Esophagus muscularis mucosa (tissue), 4 donors: ENCODE measurements around the gene NEDD9. TPM values are rescaled to one million over a fixed set of nuclear protein-coding genes. Genes with fewer than 3 reads are reported as not detected.

Experiments used
- DNase-seq: peaks from one replicate; pipeline ENCODE4 v3.0.0-alpha.2; 2017; ENCODE audit errors: extremely low spot score
- H3K27ac ChIP-seq, 4 donors: fragments of 200-600 bp; sonication (generic); replicated peaks in 1 of 4; 1 replicate in 3 of 4; 2 replicates in 1 of 4; pipeline ENCODE4 v1.5.1; 2016 to 2019; ENCODE audit warnings: mild to moderate bottlenecking in 1 of 4
- H3K27me3 ChIP-seq, 4 donors: fragments of 200-600 bp; sonication (generic); one replicate each; pipeline versions ENCODE4 v1.5.1 to v1.6.0; 2016 to 2019
- H3K36me3 ChIP-seq, 4 donors: fragments of 200-600 bp; sonication (generic); one replicate each; pipeline ENCODE4 v1.5.1; 2016 to 2019
- H3K4me1 ChIP-seq, 4 donors: fragments of 200-600 bp; sonication (generic); one replicate each; pipeline ENCODE4 v1.5.1; 2016 to 2019
- H3K4me3 ChIP-seq, 4 donors: fragments of 200-600 bp; sonication (generic); 1 replicate in 2 of 4; 2 replicates in 2 of 4; pipeline ENCODE4 v1.5.1; 2016 to 2019; ENCODE audit warnings: mild to moderate bottlenecking in 4 of 4, moderate library complexity in 1 of 4
- H3K9me3 ChIP-seq, 4 donors: fragments of 200-600 bp; sonication (generic); 1 replicate in 3 of 4; 2 replicates in 1 of 4; pipeline ENCODE4 v1.5.1; 2016 to 2019
- CTCF ChIP-seq, 3 experiments: fragments of 200-600 bp in 2 of 3; fragments of 450-650 bp in 1 of 3; sonication (generic) in 2 of 3; IDR thresholded peaks; one replicate each; pipeline ENCODE4 v1.5.1; 2017 to 2019; ENCODE audit warnings: antibody characterized with exemption in 3 of 3, mild to moderate bottlenecking in 2 of 3, moderate library complexity in 1 of 3
- EP300 ChIP-seq: sonication (generic); formaldehyde crosslinking; IDR thresholded peaks from one replicate; pipeline ENCODE4 v1.6.1; 2017; ENCODE audit warnings: antibody characterized with exemption
- POLR2A ChIP-seq: fragments of 450-650 bp; IDR thresholded peaks from one replicate; pipeline ENCODE4 v1.6.1; 2017; ENCODE audit warnings: antibody characterized with exemption, moderate library complexity, mild to moderate bottlenecking, low read depth
- POLR2AphosphoS5 ChIP-seq, 2 donors: sonication (generic); formaldehyde crosslinking; IDR thresholded peaks; one replicate each; pipeline ENCODE4 v1.6.1; 2017; ENCODE audit warnings: antibody characterized with exemption in 2 of 2
- WGBS: methylation state at CpG from one replicate; pipeline ENCODE4 v1.1.5; 2018; 5-methylcytosine and 5-hydroxymethylcytosine counted together
- intact Hi-C: fragments of 100-400 bp; cut with DNase I; formaldehyde crosslinking; loops from one replicate; pipeline ENCODE4 v1.15.1; 2023
- total RNA-seq, 4 donors: library from RNA; depleted of rRNA; stranded (reverse); fragments of >200 nt; gene quantifications; one replicate each; pipeline versions ENCODE4 v1.1.0 to v1.2.1, GENCODE V29; 2016

NEDD9 gene
- total RNA-seq, 4 donors from 2014 or later, result 18.3 to 47.2 (median 32.9) TPM

DNA sequence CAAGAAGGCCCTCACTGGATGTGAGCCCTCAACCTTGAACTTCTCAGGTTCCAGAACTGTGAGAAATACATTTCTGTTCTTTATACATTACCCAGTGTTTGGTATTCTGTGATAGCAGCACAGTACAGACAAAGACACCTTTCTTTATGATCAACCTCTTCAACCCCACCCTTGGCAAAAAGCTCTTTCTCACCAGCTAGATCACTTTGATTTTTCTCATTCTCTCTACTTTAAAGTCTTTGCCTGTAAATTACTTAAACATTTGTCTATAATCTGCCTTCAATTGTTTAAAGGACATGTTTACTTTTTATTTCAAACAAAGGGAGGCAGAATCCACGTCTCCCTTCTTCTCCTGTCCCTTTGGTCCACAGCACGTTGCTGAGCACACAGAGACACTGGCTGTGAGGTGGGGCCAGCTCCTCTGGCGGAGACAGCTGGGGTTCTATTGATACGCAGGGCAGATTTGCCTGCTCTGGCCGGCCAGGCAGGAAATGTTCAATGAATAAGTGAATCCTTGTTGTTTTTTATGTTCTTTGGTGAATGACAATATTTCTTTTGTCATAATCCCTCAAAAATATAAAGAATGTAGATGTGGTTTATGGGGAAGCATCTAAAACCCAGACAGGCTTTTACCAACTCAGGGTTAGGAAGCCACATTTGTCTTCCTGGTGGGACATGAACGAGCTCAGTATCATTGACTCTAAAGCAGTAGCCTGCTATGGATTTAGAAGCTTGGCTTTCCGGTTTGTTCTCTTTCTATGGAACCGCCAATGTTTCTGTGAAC, 52.9 kb downstream of the NEDD9 start:
- no peak overlapping the region for H3K27ac ChIP-seq
- H3K4me1 ChIP-seq, result no peaks in the 10 kb centered on the region
- no peak overlapping the region for H3K4me3 ChIP-seq
- H3K9me3 ChIP-seq, result no peaks in the 10 kb centered on the region
- H3K27me3 ChIP-seq, result no peaks in the 10 kb centered on the region
- DNase-seq, result no peak
- no peak for TF ChIP-seq POLR2AphosphoS5 (IDR thresholded peaks at IDR 0.05)
- TF ChIP-seq EP300, result no peak
- TF ChIP-seq POLR2A, result no peak
- no peak for TF ChIP-seq CTCF (IDR thresholded peaks at IDR 0.05)
- WGBS, result 70% methylated on average over 8 of the region's 8 CpGs
- intact Hi-C loops, result no loop called here
- peaks cover 0 to 20% (median 8%) of the 10 kb centered on the region in 4 donors for H3K36me3 ChIP-seq

DNA sequence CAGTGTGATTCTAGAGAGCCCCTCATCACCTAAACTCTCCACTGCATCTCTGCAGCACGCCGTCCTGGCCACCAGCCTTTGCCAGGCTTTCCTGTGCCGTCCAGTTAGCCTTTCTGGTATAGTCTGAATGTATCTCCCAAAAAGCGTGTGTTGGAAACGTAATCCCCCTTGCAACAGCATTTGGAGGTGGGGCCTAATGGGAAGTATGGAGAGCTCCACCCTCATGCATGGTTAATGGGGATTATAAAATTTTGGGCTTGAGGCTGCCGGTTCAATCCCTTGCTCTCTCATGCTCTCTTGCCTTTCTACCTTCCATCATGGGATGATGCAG, 53.4 kb downstream of the NEDD9 start:
- no peak for TF ChIP-seq CTCF (IDR thresholded peaks at IDR 0.05)
- TF ChIP-seq POLR2AphosphoS5 (IDR thresholded peaks at IDR 0.05), result no peak
- TF ChIP-seq EP300, result no peak
- no peak for TF ChIP-seq POLR2A
- no peaks in the 10 kb centered on the region for H3K9me3 ChIP-seq
- no peak overlapping the region for H3K27ac ChIP-seq
- WGBS, result 97% methylated on average over 6 of the region's 6 CpGs
- peaks cover 0 to 15% (median 2%) of the 10 kb centered on the region in 4 donors for H3K36me3 ChIP-seq
- no peaks in the 10 kb centered on the region for H3K27me3 ChIP-seq
- H3K4me3 ChIP-seq, result no peak overlapping the region
- no peaks in the 10 kb centered on the region for H3K4me1 ChIP-seq
- intact Hi-C loops, result no loop called here
- DNase-seq, result no peak

DNA sequence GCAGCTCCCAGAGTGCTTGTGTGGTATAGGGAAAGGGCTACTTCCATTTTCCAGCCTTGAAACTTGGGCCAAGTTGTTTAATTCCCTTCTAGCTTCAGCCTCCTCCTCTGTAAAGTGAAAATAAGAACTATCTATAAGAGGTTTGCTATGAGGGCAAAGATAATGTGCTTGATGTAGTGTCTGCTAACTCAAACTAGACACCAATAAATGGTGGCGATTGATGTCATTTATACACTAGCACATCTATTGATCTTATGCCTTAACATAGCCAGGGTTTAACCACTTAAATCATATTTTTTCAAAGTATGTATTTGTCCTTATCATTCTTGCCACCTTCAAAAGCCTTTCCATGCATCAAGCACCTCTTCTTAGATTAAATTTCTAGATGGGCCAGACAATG, 55.2 kb downstream of the NEDD9 start:
- no peak overlapping the region for H3K4me3 ChIP-seq
- H3K27ac ChIP-seq, result no peak overlapping the region
- intact Hi-C loops, result no loop called here
- TF ChIP-seq POLR2A (no peak), EP300 (no peak), CTCF (IDR thresholded peaks at IDR 0.05) (no peak), POLR2AphosphoS5 (IDR thresholded peaks at IDR 0.05) (no peak)
- no peaks in the 10 kb centered on the region for H3K36me3 ChIP-seq
- H3K27me3 ChIP-seq, result no peaks in the 10 kb centered on the region
- 100% methylated on average over 1 of the region's 1 CpG for WGBS
- no peak for DNase-seq
- H3K4me1 ChIP-seq, result peaks cover 5 to 10% (median 8%) of the 10 kb centered on the region in 4 donors
- H3K9me3 ChIP-seq, result no peaks in the 10 kb centered on the region

GRCh38 chr6:11174242-11174611, 58.2 kb downstream of the NEDD9 start:
- Histone ChIP-seq H3K4me3 (no peak overlapping the region), H3K27ac (no peak overlapping the region), H3K9me3 (no peaks in the 10 kb centered on the region), H3K27me3 (no peaks in the 10 kb centered on the region), H3K4me1 (peaks cover 6 to 10% (median 9%) of the 10 kb centered on the region in 4 donors), H3K36me3 (no peaks in the 10 kb centered on the region)
- intact Hi-C loops, result no loop called here
- DNase-seq, result no peak
- TF ChIP-seq CTCF (IDR thresholded peaks at IDR 0.05) (no peak), POLR2AphosphoS5 (IDR thresholded peaks at IDR 0.05) (no peak), EP300 (no peak), POLR2A (no peak)
- 84% methylated on average over 5 of the region's 5 CpGs for WGBS
